H54 (cell line): ENCODE results near the gene SAPCD2.
A peak's percentile ranks its signal among the peaks of the same experiment; 100 is the strongest.

Source experiments
- DNase-seq: peaks from one replicate; pipeline ENCODE4 v3.0.0; 2011; ENCODE audit warnings: low spot score, mixed read lengths; ENCODE audit not compliant: insufficient read length
- FAIRE-seq: peaks from 3 replicates; lab custom pipeline; 2011; peaks lifted over from hg19 to GRCh38; lab: Jason Lieb, UNC
- POLR2A ChIP-seq: IDR thresholded peaks from 2 replicates; pipeline ENCODE4 v1.6.1; 2011; ENCODE audit warnings: low read depth, mild to moderate bottlenecking, low read length

Gene SAPCD2

DNA sequence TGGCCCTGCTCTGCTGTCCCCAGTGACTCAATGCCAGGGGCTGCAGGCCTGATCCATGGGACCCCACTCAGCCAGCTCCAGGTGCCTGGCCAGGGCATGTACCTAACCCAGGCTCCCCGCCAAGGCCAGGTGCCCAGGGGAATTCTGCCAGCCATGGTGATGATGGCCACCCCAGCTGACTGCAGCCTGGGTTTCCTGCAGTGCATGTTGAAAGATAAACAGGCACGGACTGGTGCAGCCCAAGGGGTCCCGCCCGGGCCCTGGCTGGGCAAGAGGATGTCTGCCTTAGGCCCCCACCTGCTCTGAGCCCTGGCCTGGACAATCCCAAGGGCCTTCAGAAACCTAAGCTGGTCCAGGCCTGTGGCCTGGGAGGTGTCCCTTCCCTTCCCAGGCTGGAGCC, 43.5 kb downstream of the SAPCD2 start:
- no peak for DNase-seq
- TF ChIP-seq POLR2A, result no peak
- no peak for FAIRE-seq

DNA sequence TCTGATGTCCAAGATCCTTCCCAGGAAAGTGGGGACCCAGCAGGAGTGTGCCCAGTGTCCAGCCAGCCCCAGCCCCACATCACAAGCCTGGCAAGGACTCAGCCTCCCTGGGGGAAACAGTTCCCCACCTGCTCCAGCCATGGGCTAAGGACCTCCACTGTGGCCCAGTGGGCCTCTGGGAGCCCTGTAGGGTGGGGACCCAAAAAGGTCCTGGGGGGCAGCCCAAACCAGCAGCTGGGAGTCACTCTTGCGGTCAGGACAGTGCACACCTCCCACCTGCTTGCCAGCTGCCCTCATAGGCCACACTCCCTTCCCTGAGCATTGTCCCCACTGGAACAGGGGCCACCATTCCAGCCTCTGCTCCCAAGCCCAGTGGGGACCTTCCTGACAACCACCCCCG, 44.0 kb downstream of the SAPCD2 start:
- FAIRE-seq (no peak), DNase-seq (no peak)
- TF ChIP-seq POLR2A, result no peak

DNA sequence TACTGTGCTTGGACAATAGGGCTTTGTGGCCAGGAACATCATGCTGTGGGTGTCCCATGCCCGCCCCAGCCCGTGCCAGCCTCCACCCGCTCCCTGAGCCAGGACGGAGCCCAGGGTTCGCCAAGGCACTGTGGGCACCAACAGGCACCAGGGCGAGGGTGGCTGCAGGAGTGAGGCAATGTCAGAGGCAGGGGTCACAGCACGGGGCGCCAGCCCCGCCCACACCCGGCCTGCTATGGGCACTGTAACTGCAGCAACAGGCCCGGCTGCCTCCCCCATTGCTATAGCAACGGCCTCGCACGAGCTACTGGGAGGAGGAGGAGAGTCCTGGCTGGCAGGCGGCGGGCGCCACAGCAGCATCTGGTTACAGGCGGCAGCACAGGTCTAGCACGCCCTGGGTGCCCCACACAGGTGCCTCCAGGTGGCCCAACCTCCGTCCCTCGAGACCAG, 44.8 kb downstream of the SAPCD2 start:
- TF ChIP-seq POLR2A, result no peak
- FAIRE-seq (no peak), DNase-seq (no peak)

DNA sequence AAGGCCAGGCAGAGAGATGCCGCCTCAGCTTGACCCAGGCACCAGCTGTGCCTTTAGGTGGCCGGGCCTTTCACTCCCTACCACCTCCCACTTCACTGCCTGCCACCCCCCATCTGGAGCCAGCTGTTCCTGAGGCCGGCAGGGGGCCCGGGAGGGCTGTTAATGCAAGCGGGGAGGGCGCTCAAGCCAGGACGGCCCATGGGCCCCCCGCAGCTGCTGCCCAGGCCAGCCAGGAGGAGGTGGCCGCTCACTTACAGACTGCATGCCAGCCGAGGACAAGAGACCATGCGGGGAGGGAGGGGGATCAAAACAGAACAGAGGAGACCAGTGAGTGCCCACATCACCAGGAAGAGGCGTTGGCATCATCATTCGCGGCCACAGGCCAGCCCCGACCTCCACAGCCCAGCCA, 46.8 kb downstream of the SAPCD2 start:
- FAIRE-seq (no peak), DNase-seq (no peak)
- TF ChIP-seq POLR2A, result no peak

DNA sequence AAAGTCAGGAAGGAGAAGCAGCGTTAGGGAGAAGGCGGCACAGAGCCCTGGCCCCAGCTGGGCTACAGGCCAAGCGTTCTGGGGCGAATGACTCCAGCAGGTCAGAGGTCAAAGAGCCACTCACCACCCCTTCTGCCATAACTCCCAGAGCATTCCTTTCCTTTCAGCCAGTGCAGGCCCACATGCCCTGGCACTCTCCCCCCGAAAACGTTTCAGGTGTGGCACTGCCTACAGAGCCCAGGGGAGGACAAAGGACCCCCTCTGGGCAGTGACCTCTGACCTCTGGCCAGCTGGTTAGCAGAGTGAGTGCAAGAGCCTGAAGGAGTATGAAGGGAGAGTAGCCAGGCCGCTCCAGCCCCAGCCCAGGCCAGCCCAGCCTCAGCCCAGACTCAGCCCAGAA, 47.2 kb downstream of the SAPCD2 start:
- TF ChIP-seq POLR2A, result no peak
- FAIRE-seq (no peak), DNase-seq (no peak)

DNA sequence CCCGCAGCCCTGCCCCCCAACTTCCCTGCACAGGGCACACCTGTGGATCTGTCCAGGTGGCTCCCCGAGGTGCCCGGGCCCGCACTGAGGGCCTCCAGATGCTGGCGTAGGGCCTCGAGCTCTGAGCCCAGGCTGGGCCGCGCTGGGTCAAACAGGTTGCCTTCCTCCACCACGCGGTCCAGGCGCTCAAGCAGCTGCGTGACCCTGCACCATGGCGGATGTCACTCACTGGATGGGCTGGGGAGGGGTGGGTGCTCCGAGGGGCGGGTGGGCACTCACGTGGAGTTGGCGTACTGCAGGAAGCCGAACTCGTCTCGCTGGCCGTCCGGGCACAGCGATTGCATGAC, 47.7 kb downstream of the SAPCD2 start:
- FAIRE-seq (no peak), DNase-seq (no peak)
- TF ChIP-seq POLR2A, result no peak

DNA sequence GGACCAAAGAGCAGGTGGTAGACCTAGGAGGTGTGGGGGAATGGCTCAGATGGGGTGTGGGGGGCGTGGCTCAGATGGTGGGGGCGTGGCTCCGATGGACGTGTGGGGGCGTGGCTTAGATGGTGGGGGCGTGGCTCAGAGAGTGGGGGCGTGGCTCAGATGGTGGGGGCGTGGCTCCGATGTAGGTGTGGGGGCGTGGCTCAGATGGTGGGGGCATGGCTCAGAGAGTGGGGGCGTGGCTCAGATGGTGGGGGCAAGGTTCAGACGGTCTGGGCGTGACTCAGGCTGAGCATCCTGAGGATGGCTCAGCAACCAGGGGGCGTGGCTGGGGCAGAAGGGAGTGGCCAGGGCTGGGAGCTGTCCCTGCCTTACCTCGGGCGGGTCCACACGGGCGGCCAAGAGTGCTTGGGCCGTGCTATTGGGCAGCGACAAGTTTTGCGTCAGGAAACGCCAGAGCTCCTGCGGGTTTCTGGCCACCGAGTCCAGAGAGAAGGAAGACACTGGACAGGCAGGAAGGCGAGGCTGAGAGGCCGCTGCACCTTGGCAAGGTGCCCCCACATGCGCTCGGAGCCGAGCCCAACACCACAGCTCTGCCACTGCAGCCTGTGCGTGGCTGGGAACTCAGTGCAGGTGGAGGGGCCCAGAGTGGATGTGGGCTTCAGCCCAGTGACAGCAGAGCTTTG, 48.2 kb downstream of the SAPCD2 start:
- no peak for TF ChIP-seq POLR2A
- FAIRE-seq, result peak; percentile 97
- peak; percentile 99 for DNase-seq

DNA sequence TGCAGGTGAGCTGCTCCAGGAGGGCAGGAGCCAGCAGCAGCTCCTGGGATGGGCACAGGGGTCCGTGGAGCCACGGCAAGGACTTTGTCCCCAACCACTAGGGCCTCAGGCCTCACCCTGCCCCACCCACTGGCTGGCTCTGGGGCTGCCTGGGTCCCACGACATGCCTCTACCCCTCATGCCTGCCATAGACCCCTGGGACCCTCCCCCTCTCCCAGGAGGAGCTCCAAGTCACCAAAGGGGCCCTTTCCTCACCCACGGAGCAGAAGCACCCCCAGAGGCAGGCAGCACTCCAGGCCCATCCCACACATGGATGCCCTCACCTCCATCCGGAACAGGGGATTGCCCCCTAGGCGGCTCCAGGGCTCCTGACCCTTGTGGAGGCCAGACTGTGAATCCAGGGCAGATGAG, 48.8 kb downstream of the SAPCD2 start:
- FAIRE-seq, result no peak
- no peak for TF ChIP-seq POLR2A
- no peak for DNase-seq

DNA sequence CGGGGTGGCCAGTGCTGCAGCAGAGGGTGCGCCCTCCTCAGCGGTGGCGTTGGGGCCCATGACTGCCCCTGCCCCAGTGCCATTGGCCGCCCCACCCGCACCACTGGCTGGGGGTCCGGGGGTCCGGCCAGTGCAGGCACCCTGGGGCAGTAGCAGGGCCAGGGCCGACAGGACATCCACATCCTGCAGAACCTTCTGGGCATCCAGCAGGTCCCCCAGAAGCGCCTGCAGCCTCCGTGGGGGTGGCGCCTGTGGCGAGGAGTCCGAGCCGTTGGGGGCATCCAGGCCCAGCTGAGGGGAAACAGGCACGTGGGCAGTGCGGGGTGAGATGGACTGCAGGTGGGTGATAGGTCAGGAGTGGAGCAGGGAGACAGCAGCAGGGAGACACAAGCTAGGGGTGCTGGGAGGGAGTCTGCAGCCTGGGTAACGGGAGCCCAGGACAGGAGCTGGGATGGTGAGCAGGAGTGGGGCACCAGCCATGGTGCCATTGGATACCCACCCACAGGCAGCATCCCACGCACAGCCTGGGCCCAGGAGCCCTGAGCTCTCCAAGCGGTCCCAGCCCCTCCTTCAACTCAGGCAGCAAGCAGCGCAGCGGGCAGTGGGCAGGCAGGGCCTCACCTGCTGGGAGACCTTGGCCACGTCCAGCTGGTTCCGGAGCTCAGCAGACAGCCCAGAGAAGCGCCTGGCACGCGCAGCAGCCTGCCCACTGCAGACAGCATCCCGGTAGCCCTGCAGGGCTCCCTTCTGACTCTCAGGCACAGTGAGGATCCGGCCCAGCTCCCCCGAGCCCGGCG, 49.4 kb downstream of the SAPCD2 start:
- FAIRE-seq, result no peak
- no peak for DNase-seq
- TF ChIP-seq POLR2A, result no peak

DNA sequence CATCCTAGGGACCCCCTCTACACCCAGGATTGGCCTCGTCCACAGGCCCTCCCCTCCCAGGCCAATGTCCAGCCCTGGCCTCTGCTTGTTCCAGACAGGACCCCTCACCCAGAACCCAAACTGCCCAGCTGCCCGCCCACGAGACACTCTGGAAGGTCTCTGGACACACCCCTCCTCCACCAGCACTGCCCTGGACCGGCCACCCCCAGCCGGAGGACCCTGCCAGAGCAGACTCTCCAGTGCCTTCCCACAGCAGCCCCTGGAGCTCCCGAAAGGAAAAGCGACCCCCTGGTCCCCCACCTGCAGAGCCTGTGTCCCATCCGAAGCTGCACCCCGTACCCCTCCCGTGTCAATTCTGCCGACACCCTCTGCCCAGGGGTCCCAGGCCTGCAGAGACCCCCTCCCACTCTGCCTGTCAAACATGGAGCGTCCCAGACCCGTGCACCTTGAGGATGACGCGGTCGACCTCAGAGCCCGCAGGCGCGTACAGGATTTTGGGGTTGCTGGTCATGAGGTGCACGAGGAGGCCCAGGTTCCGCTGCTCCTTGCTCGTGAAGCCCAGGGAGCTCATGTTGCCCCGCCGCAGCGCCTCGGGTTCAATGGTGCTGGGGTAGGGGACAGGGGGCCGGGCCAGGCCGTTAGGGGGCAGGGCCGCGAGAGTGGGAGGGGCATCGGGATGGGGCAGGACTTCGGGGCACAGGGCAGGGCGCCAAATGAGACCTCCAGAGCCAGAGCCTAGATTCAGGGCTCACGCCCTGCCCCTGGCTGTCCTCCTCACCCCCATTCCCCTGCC, 50.3 kb downstream of the SAPCD2 start:
- FAIRE-seq, result no peak
- no peak for TF ChIP-seq POLR2A
- no peak for DNase-seq

DNA sequence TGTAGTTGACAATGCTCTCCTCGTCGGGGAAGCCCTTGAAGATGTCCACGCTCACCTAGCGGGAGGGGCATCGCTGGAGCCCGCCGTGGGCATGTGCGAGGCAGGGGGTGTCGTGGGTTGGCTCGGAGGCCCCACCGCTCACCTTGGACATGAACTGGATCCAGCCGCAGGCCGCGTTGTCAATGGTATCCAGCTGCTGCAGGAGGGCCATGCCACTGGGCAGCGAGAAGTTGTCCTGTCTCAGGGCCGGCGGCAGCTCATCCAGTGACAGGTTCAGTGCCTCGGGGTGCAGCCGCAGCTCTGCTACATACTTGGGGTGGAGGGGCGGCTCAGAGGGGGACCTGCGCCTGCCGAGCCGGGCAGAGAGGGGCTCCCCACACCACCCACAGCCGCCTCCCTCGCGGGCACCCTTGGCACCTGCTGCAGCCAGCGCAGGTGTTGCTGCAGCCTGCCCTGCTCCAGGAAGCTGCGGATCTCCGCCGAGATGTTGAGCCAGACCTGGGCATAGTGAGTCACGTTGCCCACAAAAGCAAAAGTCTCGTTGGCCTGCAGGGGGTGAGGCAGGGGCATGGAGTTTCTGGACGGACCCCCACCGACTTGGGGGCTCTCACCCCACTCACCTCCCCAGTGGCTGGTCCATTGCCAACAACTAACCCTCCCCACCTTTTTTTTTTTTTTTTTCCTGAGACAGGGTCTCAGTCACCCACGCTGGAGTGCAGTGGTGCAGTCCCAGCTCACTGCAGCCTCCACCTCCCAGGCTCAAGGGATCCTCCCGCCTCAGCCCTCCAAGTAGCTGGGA, 51.4 kb downstream of the SAPCD2 start:
- DNase-seq, result no peak
- no peak for TF ChIP-seq POLR2A
- no peak for FAIRE-seq

DNA sequence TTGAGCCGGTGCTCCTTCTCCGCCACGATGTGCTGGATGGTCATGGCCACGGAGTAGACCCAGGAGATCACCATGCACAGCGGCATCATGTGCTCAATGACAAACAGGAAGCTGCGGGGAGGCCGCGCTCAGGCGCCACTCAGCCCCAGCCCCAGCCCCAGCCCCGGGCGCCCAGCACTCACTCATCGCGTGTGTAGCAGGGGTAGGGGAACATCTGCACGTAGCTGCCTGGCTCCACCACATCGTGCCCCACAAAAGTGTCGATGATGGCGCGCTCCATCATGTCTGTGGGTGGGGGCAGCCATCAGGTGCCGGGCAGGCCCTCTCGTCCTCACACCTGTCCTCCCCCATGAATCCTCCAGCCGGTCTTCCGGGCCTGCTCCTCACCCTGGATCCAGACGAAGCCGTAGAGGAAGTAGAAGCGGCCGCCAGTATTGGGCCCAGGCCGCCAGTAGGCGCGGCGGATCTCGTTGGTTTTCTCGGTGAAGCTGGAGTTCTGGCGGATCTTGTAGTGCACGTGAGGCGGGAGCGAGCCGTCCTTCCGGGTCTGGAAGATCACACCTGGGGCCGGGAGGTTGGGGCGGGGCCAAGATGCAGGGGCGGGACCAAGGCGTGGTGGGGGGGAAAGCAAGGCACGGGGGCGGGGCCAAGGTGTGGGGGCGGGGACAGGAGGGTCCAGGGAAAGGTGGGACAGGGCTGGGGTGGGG, 52.4 kb downstream of the SAPCD2 start:
- DNase-seq (no peak), FAIRE-seq (no peak)
- TF ChIP-seq POLR2A, result no peak

DNA sequence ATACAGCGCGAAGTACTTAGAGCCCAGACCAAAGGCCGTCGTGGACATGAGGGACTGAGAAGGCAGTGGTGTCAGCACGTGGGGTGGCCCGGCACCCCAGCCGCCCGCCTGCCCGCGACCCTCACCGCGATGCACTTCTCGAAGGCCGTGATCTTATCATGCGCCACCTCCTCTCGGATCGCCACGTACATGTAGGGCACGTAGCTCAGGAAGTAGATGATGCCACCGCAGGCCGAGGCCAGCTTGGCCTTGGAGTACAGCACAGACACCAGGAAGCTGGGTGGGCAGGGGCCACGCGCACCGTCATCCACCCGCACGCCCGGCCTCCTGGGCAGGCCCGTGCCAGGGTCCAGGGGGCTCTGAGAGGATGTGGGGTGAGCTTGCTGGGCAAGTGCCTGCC, 53.3 kb downstream of the SAPCD2 start:
- DNase-seq (no peak), FAIRE-seq (no peak)

More for the DNA sequence above, 53.3 kb downstream of the SAPCD2 start:
- no peak for TF ChIP-seq POLR2A
